SK-N-SH treated with all-trans-retinoic acid at 6 μM for 48 hours (cell line): Measurements from ENCODE around the gene PMS2.

ENCODE experiments used
- ARNTL ChIP-seq: fragments of 450-650 bp; formaldehyde crosslinking; IDR thresholded peaks from 2 replicates; pipeline ENCODE4 v1.5.0; 2020; ENCODE audit warnings: low read depth, mild to moderate bottlenecking, moderate library complexity, borderline replicate concordance
- ISL1 ChIP-seq: fragments of 250-450 bp; sonication (Bioruptor Pico); IDR thresholded peaks from 2 replicates; pipeline ENCODE4 v2.1.2; 2022; ENCODE audit warnings: mild to moderate bottlenecking, moderate library complexity
- TOX ChIP-seq: fragments of 250-450 bp; sonication (Bioruptor Pico); IDR thresholded peaks from 2 replicates; pipeline ENCODE4 v1.8.0; 2021; ENCODE audit warnings: mild to moderate bottlenecking, moderate library complexity, borderline replicate concordance
- ZC3H10 ChIP-seq: fragments of 250-450 bp; sonication (Bioruptor Pico); IDR thresholded peaks from 2 replicates; pipeline ENCODE4 v1.5.1; 2021; ENCODE audit warnings: mild to moderate bottlenecking, moderate library complexity
- ZFP3 ChIP-seq: fragments of 250-450 bp; sonication (Bioruptor Pico); IDR thresholded peaks from 2 replicates; pipeline ENCODE4 v1.5.0; 2020; ENCODE audit warnings: mild to moderate bottlenecking, moderate library complexity
- TF ChIP-seq, protein P1 (sequence below): fragments of 250-450 bp; sonication (Bioruptor Pico); IDR thresholded peaks from 2 replicates; pipeline ENCODE4 v1.8.0; 2021; ENCODE audit warnings: low read depth, mild to moderate bottlenecking, moderate library complexity, borderline replicate concordance
- TF ChIP-seq, protein P2 (sequence below): fragments of 250-450 bp; sonication (Bioruptor Pico); IDR thresholded peaks from 2 replicates; pipeline ENCODE4 v1.8.0; 2020; ENCODE audit warnings: mild to moderate bottlenecking, moderate library complexity, borderline replicate concordance
- TF ChIP-seq, protein P3 (sequence below): fragments of 250-450 bp; sonication (Bioruptor Pico); IDR thresholded peaks from 2 replicates; pipeline ENCODE4 v1.5.1; 2020; ENCODE audit warnings: low read depth, mild to moderate bottlenecking, moderate library complexity

DNA sequence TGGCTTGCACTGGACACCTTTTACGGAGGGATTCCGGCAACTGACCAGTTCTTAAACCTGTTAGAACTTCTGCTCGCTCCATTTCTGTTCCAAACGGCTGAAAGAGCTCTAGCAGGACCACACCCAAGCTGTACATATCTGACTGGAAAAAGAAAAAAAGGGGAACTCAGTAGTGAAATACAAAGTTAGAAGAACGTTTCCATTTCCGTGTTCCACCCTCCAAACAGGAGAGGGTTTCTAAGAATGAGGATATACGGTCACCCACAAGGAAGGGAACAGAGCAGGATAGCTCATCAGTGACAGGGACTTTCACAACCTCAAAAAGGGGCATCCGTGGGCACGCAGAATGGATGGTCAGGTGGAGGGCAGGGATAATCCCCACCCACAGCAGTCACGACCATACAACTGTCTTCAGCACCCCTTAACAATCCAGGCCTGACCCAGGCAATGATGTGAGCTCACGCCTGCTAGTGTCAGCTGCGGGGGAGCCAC lies 18.0 kb upstream of the PMS2 start:
- TF ChIP-seq TOX (no peak), ZFP3 (CRISPR knock-in tag) (no peak), ZC3H10 (CRISPR knock-in tag) (no peak), ISL1 (CRISPR knock-in tag) (no peak), ARNTL (CRISPR knock-in tag) (no peak)
- TF ChIP-seq, protein P1, sequence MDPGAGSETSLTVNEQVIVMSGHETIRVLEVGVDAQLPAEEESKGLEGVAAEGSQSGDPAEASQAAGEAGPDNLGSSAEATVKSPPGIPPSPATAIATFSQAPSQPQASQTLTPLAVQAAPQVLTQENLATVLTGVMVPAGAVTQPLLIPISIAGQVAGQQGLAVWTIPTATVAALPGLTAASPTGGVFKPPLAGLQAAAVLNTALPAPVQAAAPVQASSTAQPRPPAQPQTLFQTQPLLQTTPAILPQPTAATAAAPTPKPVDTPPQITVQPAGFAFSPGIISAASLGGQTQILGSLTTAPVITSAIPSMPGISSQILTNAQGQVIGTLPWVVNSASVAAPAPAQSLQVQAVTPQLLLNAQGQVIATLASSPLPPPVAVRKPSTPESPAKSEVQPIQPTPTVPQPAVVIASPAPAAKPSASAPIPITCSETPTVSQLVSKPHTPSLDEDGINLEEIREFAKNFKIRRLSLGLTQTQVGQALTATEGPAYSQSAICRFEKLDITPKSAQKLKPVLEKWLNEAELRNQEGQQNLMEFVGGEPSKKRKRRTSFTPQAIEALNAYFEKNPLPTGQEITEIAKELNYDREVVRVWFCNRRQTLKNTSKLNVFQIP, result no peak
- TF ChIP-seq, protein P2, sequence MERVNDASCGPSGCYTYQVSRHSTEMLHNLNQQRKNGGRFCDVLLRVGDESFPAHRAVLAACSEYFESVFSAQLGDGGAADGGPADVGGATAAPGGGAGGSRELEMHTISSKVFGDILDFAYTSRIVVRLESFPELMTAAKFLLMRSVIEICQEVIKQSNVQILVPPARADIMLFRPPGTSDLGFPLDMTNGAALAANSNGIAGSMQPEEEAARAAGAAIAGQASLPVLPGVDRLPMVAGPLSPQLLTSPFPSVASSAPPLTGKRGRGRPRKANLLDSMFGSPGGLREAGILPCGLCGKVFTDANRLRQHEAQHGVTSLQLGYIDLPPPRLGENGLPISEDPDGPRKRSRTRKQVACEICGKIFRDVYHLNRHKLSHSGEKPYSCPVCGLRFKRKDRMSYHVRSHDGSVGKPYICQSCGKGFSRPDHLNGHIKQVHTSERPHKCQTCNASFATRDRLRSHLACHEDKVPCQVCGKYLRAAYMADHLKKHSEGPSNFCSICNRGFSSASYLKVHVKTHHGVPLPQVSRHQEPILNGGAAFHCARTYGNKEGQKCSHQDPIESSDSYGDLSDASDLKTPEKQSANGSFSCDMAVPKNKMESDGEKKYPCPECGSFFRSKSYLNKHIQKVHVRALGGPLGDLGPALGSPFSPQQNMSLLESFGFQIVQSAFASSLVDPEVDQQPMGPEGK, result no peak
- TF ChIP-seq, protein P3, sequence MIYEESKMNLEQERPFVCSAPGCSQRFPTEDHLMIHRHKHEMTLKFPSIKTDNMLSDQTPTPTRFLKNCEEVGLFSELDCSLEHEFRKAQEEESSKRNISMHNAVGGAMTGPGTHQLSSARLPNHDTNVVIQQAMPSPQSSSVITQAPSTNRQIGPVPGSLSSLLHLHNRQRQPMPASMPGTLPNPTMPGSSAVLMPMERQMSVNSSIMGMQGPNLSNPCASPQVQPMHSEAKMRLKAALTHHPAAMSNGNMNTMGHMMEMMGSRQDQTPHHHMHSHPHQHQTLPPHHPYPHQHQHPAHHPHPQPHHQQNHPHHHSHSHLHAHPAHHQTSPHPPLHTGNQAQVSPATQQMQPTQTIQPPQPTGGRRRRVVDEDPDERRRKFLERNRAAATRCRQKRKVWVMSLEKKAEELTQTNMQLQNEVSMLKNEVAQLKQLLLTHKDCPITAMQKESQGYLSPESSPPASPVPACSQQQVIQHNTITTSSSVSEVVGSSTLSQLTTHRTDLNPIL (CRISPR knock-in tag), result no peak
